Ectodermal cell (in vitro differentiated cells): ENCODE measurements around the gene POLDIP2.
A peak's percentile ranks its signal among the peaks of the same experiment; 100 is the strongest.

ENCODE experiments used
- H3K27ac ChIP-seq: 2 replicates; pipeline ENCODE4 v1.7.0; 2013; ENCODE audit warnings: mild to moderate bottlenecking, low read depth, low read length; ENCODE audit not compliant: insufficient read depth, poor library complexity, severe bottlenecking
- H3K27me3 ChIP-seq: 2 replicates; pipeline ENCODE4 v1.7.0; 2013; ENCODE audit warnings: mild to moderate bottlenecking, low read length; ENCODE audit not compliant: insufficient read depth, control insufficient read depth, poor library complexity, severe bottlenecking
- H3K36me3 ChIP-seq: one replicate; pipeline ENCODE4 v1.7.0; 2013; ENCODE audit warnings: low read length; ENCODE audit not compliant: control insufficient read depth, insufficient read depth
- H3K4me1 ChIP-seq: one replicate; pipeline ENCODE4 v1.7.0; 2013; ENCODE audit warnings: low read length; ENCODE audit not compliant: control insufficient read depth, insufficient read depth
- H3K4me3 ChIP-seq: 2 replicates; pipeline ENCODE4 v1.7.0; 2013; ENCODE audit warnings: low read depth, low read length, control low read depth; ENCODE audit not compliant: insufficient read depth
- H3K9me3 ChIP-seq: 2 replicates; pipeline ENCODE4 v1.7.0; 2013; ENCODE audit warnings: mild to moderate bottlenecking, low read length, moderate library complexity; ENCODE audit not compliant: control insufficient read depth
- WGBS, 2 experiments: methylation state at CpG; one replicate each; pipeline ENCODE4 v1.1.7; 2013; ENCODE audit warnings: missing lambda C conversion rate in 2 of 2; 5-methylcytosine and 5-hydroxymethylcytosine counted together

The POLDIP2 gene

GRCh38 chr17:28390563-28390962 lies 33.2 kb upstream of the POLDIP2 start:
- Histone ChIP-seq H3K4me3 (no peak overlapping the region), H3K4me1 (no peaks in the 10 kb centered on the region), H3K36me3 (no peaks in the 10 kb centered on the region), H3K27ac (no peak overlapping the region), H3K9me3 (no peaks in the 10 kb centered on the region), H3K27me3 (peaks cover 12% of the 10 kb centered on the region)
- WGBS, 2 experiments, result 95 to 99% methylated on average over 2 of the region's 2 CpGs

DNA sequence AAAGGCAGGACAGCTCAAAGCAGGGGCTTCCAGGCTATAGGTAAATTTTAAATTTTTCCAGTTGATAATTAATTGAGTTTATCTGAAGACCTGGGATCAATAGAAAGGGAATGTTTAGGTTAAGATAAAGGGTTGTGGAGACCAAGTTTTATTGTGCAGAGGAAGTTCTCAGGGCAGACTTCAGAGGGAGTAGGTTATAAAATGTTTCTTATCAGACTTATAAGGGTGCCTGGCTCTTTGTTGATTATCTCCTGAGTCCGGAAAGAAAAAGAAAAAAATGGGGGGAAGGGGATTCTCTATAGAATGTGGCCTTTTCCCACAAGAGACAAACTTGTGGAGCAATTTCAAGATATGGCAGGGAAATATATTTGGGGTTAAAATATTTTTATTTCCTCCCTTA lies 32.8 kb upstream of the POLDIP2 start:
- H3K36me3 ChIP-seq, result no peaks in the 10 kb centered on the region
- no peaks in the 10 kb centered on the region for H3K9me3 ChIP-seq
- no peak overlapping the region for H3K27ac ChIP-seq
- 91 to 94% methylated on average over 1 of the region's 1 CpG for WGBS, 2 experiments
- no peaks in the 10 kb centered on the region for H3K4me1 ChIP-seq
- peaks cover 17% of the 10 kb centered on the region for H3K27me3 ChIP-seq
- no peak overlapping the region for H3K4me3 ChIP-seq

DNA sequence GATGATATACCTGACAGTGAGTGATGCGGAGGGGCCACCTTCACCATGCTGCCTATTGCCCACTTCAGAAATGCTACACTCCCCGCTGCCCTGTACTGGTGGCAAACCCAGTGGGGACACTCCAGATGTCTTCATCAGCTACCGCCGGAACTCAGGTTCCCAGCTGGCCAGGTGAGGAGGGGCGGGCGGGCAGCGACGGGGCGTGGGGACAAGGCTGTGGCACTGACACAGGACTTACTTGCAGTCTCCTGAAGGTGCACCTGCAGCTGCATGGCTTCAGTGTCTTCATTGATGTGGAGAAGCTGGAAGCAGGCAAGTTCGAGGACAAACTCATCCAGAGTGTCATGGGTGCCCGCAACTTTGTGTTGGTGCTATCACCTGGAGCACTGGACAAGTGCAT lies 30.8 kb upstream of the POLDIP2 start:
- Histone ChIP-seq H3K36me3 (no peaks in the 10 kb centered on the region), H3K27me3 (peaks cover 37% of the 10 kb centered on the region), H3K4me3 (no peak overlapping the region), H3K9me3 (no peaks in the 10 kb centered on the region), H3K27ac (no peak overlapping the region), H3K4me1 (no peaks in the 10 kb centered on the region)
- 92 to 95% methylated on average over 11 of the region's 11 CpGs for WGBS, 2 experiments

- Histone ChIP-seq H3K4me3 (no peak overlapping the region), H3K4me1 (no peaks in the 10 kb centered on the region), H3K27ac (no peak overlapping the region), H3K36me3 (no peaks in the 10 kb centered on the region), H3K9me3 (no peaks in the 10 kb centered on the region), H3K27me3 (peaks cover 54% of the 10 kb centered on the region)
Measured at GRCh38 chr17:28386391-28386790, 29.1 kb upstream of the POLDIP2 start.

GRCh38 chr17:28385406-28385805 lies 28.1 kb upstream of the POLDIP2 start:
- no peaks in the 10 kb centered on the region for H3K9me3 ChIP-seq
- peaks cover 64% of the 10 kb centered on the region for H3K27me3 ChIP-seq
- H3K4me1 ChIP-seq, result no peaks in the 10 kb centered on the region
- no peak overlapping the region for H3K4me3 ChIP-seq
- 87 to 89% methylated on average over 8 of the region's 8 CpGs for WGBS, 2 experiments
- no peaks in the 10 kb centered on the region for H3K36me3 ChIP-seq
- no peak overlapping the region for H3K27ac ChIP-seq

DNA sequence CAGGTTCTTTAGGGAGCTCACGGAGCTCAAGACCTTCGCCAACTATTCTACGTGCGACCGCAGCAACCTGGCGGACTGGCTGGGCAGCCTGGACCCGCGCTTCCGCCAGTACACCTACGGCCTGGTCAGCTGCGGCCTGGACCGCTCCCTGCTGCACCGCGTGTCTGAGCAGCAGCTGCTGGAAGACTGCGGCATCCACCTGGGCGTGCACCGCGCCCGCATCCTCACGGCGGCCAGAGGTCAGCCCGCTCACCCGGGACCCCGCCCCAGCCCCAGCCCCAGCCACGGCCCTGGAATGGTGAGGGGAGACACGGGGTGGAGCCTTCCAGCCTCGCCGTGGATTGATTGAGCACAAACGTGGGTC lies 27.7 kb upstream of the POLDIP2 start:
- Histone ChIP-seq H3K4me3 (peak overlapping the region; percentile 28), H3K36me3 (no peaks in the 10 kb centered on the region), H3K27ac (no peak overlapping the region), H3K27me3 (peaks cover 68% of the 10 kb centered on the region), H3K9me3 (no peaks in the 10 kb centered on the region), H3K4me1 (no peaks in the 10 kb centered on the region)
- WGBS, 2 experiments, result 28 to 31% methylated on average over 29 of the region's 29 CpGs

DNA sequence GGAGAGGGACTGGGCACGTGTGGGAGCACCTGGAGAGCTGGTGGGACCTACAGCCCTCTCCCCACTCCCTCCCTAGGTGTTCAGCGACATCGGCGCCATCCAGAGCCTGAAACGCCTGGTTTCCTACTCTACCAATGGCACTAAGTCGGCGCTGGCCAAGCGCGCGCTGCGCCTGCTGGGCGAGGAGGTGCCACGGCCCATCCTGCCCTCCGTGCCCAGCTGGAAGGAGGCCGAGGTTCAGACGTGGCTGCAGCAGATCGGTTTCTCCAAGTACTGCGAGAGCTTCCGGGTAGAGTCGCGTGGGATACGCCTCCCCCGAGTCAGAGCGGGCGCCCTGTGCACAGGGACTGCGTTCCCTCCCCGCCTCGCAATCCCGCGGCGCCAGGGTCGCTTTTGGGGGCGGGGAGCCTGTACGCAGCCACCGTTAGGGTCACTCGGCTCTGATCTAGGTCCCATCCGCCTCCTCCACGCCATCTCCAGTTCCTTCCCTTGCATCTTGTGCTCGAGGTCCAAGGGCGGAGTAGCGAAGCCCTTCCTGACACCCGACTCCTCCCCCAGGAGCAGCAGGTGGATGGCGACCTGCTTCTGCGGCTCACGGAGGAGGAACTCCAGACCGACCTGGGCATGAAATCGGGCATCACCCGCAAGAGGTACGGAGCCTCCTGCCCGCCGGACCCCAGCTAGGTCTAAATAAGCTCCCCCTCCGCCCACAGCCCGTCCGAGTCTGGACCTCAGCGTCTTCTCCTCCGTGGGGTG lies 27.1 kb upstream of the POLDIP2 start:
- H3K4me3 ChIP-seq, result peak overlapping the region; percentile 28
- H3K36me3 ChIP-seq, result no peaks in the 10 kb centered on the region
- WGBS, 2 experiments, result 4 to 5% methylated on average over 56 of the region's 56 CpGs
- H3K9me3 ChIP-seq, result no peaks in the 10 kb centered on the region
- peaks cover 73% of the 10 kb centered on the region for H3K27me3 ChIP-seq
- H3K4me1 ChIP-seq, result no peaks in the 10 kb centered on the region
- H3K27ac ChIP-seq, result no peak overlapping the region

DNA sequence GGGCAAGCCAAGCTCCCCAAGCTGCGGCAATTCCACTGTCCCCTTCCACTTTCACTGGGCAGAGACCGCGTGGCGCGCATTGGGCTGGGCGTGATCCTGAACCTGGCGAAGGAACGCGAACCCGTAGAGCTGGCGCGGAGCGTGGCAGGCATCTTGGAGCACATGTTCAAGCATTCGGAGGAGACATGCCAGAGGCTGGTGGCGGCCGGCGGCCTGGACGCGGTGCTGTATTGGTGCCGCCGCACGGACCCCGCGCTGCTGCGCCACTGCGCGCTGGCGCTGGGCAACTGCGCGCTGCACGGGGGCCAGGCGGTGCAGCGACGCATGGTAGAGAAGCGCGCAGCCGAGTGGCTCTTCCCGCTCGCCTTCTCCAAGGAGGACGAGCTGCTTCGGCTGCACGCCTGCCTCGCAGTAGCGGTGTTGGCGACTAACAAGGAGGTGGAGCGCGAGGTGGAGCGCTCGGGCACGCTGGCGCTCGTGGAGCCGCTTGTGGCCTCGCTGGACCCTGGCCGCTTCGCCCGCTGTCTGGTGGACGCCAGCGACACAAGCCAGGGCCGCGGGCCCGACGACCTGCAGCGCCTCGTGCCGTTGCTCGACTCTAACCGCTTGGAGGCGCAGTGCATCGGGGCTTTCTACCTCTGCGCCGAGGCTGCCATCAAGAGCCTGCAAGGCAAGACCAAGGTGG lies 24.0 kb upstream of the POLDIP2 start:
- 25 to 27% methylated on average over 72 of the region's 72 CpGs for WGBS, 2 experiments
- Histone ChIP-seq H3K36me3 (no peaks in the 10 kb centered on the region), H3K4me1 (no peaks in the 10 kb centered on the region), H3K4me3 (no peak overlapping the region), H3K9me3 (no peaks in the 10 kb centered on the region), H3K27me3 (peaks cover 69% of the 10 kb centered on the region), H3K27ac (no peak overlapping the region)

- Histone ChIP-seq H3K36me3 (no peaks in the 10 kb centered on the region), H3K27ac (no peak overlapping the region), H3K4me3 (no peak overlapping the region), H3K9me3 (no peaks in the 10 kb centered on the region), H3K4me1 (no peaks in the 10 kb centered on the region), H3K27me3 (peaks cover 57% of the 10 kb centered on the region)
- 89 to 90% methylated on average over 10 of the region's 10 CpGs for WGBS, 2 experiments
Measured at GRCh38 chr17:28379814-28380801, 22.8 kb upstream of the POLDIP2 start.

DNA sequence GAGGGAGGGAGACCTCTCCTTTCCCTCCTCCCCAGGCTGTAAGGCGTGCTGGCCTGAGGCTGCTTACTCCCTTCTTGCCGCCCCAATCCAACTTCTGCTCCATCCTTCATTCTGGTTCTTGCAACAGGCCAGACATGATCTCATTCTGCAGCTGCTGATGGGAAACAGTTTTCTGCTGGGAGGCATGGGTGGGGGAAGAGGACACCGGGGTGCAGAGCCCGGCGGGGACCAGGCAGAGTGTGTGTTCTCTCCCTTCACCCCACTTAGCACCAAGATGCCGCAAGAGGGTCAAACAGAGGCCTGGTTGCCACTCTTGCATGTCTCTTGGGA lies 15.6 kb upstream of the POLDIP2 start:
- WGBS, 2 experiments, result 90% methylated on average over 6 of the region's 6 CpGs

More for the DNA sequence above, 15.6 kb upstream of the POLDIP2 start:
- H3K9me3 ChIP-seq, result no peaks in the 10 kb centered on the region
- H3K4me1 ChIP-seq, result peaks cover 13% of the 10 kb centered on the region
- no peak overlapping the region for H3K4me3 ChIP-seq
- no peaks in the 10 kb centered on the region for H3K36me3 ChIP-seq
- H3K27me3 ChIP-seq, result peaks cover 34% of the 10 kb centered on the region
- H3K27ac ChIP-seq, result no peak overlapping the region
